ENCODE measurements around the gene CPED1. TPM values are rescaled to one million over a fixed set of nuclear protein-coding genes. Genes with fewer than 3 reads are reported as not detected.
"Not testable (repeated sequence)": the region's sequence is repeated elsewhere in the genome, so short reads cannot be mapped to it uniquely, and the experiment has no call there.

CPED1 gene
- polyA plus RNA-seq, 1 donor from 2014 or later, result not detected

- H3K27me3 ChIP-seq (ENCODE audit: insufficient read depth, low read depth, low read length), result no peaks in the 10 kb centered on the region
- H3K27ac ChIP-seq (ENCODE audit: low read length), result no peak overlapping the region
- H4K20me1 ChIP-seq (ENCODE audit: insufficient read depth), result no peaks in the 10 kb centered on the region
- TF ChIP-seq TAF1 (IDR thresholded peaks at IDR 0.05; ENCODE audit: low read depth) (no peak), CTCF (IDR thresholded peaks at IDR 0.05; ENCODE audit: poor library complexity, severe bottlenecking) (no peak), SMC3 (conservative IDR thresholded peaks at IDR 0.05; ENCODE audit: poor library complexity) (no peak), POLR2AphosphoS5 (IDR thresholded peaks at IDR 0.05) (no peak), RAD21 (conservative IDR thresholded peaks at IDR 0.05) (no peak)
- no peak overlapping the region for H2AFZ ChIP-seq (ENCODE audit: low read depth, low read length)
- H3K79me2 ChIP-seq (replicated peaks; ENCODE audit: insufficient read depth, low read length), result no peaks in the 10 kb centered on the region
- H3K9me3 ChIP-seq (ENCODE audit: low read length), result no peaks in the 10 kb centered on the region
- H3K4me2 ChIP-seq (ENCODE audit: low read length), result no peak overlapping the region
- no peak overlapping the region for H3K4me3 ChIP-seq (ENCODE audit: low read length)
- no peaks in the 10 kb centered on the region for H3K36me3 ChIP-seq (ENCODE audit: insufficient read depth, low read length)
- H3K9ac ChIP-seq (ENCODE audit: low read length), result no peak overlapping the region
- H3F3A ChIP-seq (ENCODE audit: insufficient read depth, low read length, poor library complexity, severe bottlenecking), result no peaks in the 10 kb centered on the region
- H3K9me2 ChIP-seq (ENCODE audit: insufficient read depth, low read length), result no peaks in the 10 kb centered on the region
Observed at GRCh38 chr7:121073463-121074099, 85.1 kb downstream of the CPED1 start.

GRCh38 chr7:121075424-121075841 lies 86.9 kb downstream of the CPED1 start:
- not testable (repeated sequence) for H3K4me3 ChIP-seq (ENCODE audit: low read length); H3K9me2 ChIP-seq (ENCODE audit: insufficient read depth, low read length); H3K79me2 ChIP-seq (replicated peaks; ENCODE audit: insufficient read depth, low read length); H4K20me1 ChIP-seq (ENCODE audit: insufficient read depth); H3K27me3 ChIP-seq (ENCODE audit: insufficient read depth, low read depth, low read length); H3K9ac ChIP-seq (ENCODE audit: low read length); H3K4me2 ChIP-seq (ENCODE audit: low read length); H3F3A ChIP-seq (ENCODE audit: insufficient read depth, low read length, poor library complexity, severe bottlenecking); H3K36me3 ChIP-seq (ENCODE audit: insufficient read depth, low read length); H3K27ac ChIP-seq (ENCODE audit: low read length); H2AFZ ChIP-seq (ENCODE audit: low read depth, low read length); H3K9me3 ChIP-seq (ENCODE audit: low read length)

- Histone ChIP-seq H3K9me2 (ENCODE audit: insufficient read depth, low read length) (no peaks in the 10 kb centered on the region), H3K27ac (ENCODE audit: low read length) (no peak overlapping the region), H3K9me3 (ENCODE audit: low read length) (no peaks in the 10 kb centered on the region), H3K4me2 (ENCODE audit: low read length) (no peak overlapping the region), H3K27me3 (ENCODE audit: insufficient read depth, low read depth, low read length) (no peaks in the 10 kb centered on the region), H3K9ac (ENCODE audit: low read length) (no peak overlapping the region), H3F3A (ENCODE audit: insufficient read depth, low read length, poor library complexity, severe bottlenecking) (no peaks in the 10 kb centered on the region), H2AFZ (ENCODE audit: low read depth, low read length) (no peak overlapping the region), H3K36me3 (ENCODE audit: insufficient read depth, low read length) (no peaks in the 10 kb centered on the region), H3K4me3 (ENCODE audit: low read length) (no peak overlapping the region), H3K79me2 (replicated peaks; ENCODE audit: insufficient read depth, low read length) (no peaks in the 10 kb centered on the region), H4K20me1 (ENCODE audit: insufficient read depth) (no peaks in the 10 kb centered on the region)
- TF ChIP-seq CTCF (IDR thresholded peaks at IDR 0.05; ENCODE audit: poor library complexity, severe bottlenecking), result no peak
- no peak for TF ChIP-seq TAF1 (IDR thresholded peaks at IDR 0.05; ENCODE audit: low read depth)
- TF ChIP-seq EP300 (conservative IDR thresholded peaks at IDR 0.05; ENCODE audit: poor library complexity, severe bottlenecking), result no peak
- TF ChIP-seq REST (IDR thresholded peaks at IDR 0.05; ENCODE audit: borderline replicate concordance), result no peak
- no peak for TF ChIP-seq EZH2 (IDR thresholded peaks at IDR 0.05; ENCODE audit: borderline replicate concordance, insufficient read depth, low read length, poor library complexity, severe bottlenecking)
- TF ChIP-seq RAD21 (conservative IDR thresholded peaks at IDR 0.05), result no peak
- no peak for TF ChIP-seq MXI1 (conservative IDR thresholded peaks at IDR 0.05; ENCODE audit: poor library complexity, severe bottlenecking)
- no peak for TF ChIP-seq POLR2AphosphoS5 (IDR thresholded peaks at IDR 0.05)
- TF ChIP-seq SMC3 (conservative IDR thresholded peaks at IDR 0.05; ENCODE audit: poor library complexity), result no peak
Observed at GRCh38 chr7:121075952-121076349, 87.4 kb downstream of the CPED1 start.
